GM03348 (cell line): ENCODE data around the gene TELO2.

Experiments
- DNase-seq: peaks from one replicate; pipeline ENCODE4 v3.0.0; 2012; ENCODE audit warnings: low spot score

TELO2 gene

DNA sequence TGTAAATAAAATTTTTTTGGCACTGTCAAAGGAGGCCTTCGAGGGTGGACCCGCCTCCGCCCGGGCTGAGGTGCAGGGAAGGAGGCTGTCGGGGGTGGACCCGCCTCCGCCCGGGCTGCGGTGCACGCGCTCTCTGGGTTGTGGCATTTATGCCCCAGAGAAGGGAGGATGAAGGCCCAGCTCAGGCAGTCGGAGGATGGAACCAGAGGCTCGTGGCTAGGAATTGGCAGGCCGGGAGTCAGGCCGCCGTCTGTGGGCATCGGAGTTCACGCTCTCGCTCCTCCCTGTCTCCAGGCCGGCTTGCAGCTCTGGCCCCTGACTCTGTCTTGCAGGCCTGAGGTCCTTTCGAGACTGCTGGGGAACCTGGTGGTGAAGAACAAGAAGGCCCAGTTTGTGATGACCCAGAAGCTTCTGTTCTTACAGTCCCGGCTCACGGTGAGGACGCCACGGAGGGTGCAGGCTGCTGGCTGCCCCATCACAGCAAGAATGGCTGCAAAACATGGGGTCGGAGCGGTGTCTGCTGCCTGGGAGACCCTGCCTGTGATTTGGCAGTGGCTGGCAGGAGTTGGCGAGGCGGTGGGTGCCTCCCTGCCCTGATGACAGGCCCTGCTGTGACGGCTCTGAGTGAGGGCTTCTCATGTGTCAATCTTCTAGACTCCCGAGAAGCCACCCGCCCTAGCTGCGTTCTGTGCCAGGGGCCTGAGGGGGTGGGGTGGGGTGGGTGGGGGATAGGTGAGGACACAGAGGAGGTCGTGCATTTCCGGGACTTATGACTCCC, 5.9 kb downstream of the TELO2 start:
- DNase-seq = no peak

DNA sequence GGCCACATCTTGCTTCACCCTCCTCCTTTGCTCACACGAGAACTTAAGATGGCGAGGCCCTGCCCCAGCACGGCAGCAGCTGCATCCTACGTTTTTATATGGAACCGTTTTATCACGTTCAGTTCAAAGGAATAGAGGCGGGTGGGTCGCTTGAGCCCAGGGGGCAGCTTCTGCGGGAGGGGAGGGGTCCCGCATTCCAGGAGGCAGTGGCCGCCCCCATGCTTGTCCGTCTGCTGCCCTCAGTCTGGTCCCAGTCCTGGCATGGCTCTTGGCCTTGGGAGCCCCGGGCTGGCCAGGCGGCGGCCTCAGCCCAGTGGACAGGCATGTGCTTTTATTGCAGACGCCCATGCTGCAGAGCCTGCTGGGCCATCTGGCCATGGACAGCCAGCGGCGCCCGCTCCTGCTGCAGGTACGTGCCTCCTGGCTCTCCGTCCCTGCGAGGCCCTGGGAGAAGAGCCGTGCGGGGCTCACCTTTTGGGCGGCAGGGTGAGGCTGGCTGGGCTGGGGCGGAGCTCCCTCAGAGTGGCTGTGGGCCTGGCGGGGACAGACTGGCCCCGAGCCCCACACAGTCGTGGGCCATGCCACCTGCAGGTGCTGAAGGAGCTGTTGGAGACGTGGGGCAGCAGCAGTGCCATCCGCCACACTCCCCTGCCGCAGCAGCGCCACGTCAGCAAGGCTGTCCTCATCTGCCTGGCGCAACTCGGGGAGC, 6.8 kb downstream of the TELO2 start:
- DNase-seq = no peak

DNA sequence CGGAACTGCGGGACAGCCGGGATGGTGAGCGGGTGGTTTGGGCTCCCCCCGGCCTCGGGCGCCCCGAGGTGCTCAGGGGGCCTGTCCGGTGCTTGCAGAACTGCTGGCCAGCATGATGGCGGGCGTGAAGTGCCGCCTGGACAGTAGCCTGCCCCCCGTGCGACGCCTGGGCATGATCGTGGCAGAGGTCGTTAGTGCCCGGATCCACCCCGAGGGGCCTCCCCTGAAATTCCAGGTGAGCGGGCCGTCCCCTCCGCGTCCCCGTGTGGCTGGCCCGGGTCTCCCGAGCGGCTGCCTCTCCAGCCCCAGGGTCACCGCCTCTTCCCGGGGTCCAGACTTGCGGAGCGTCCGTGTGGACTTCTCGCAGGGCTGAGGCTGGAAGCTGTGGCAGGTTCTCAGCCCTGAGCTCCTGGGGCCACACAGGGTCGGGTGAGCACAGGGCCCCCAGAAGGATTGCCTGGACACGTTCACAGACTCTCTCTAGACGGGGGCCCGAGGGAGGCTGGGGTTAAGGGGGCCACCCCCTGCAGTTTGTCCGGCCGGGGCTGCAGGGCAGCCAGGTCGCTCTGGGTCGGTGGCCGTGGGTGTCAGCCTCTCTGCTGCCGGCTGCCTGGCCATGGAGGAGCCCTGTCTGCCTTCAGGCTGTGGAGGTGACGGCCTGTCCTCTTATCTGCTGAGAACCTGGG, 7.4 kb downstream of the TELO2 start:
- DNase-seq = no peak

- no peak for DNase-seq
These were observed 8.5 kb downstream of the TELO2 start for GRCh38 chr16:1501630-1502029.

DNA sequence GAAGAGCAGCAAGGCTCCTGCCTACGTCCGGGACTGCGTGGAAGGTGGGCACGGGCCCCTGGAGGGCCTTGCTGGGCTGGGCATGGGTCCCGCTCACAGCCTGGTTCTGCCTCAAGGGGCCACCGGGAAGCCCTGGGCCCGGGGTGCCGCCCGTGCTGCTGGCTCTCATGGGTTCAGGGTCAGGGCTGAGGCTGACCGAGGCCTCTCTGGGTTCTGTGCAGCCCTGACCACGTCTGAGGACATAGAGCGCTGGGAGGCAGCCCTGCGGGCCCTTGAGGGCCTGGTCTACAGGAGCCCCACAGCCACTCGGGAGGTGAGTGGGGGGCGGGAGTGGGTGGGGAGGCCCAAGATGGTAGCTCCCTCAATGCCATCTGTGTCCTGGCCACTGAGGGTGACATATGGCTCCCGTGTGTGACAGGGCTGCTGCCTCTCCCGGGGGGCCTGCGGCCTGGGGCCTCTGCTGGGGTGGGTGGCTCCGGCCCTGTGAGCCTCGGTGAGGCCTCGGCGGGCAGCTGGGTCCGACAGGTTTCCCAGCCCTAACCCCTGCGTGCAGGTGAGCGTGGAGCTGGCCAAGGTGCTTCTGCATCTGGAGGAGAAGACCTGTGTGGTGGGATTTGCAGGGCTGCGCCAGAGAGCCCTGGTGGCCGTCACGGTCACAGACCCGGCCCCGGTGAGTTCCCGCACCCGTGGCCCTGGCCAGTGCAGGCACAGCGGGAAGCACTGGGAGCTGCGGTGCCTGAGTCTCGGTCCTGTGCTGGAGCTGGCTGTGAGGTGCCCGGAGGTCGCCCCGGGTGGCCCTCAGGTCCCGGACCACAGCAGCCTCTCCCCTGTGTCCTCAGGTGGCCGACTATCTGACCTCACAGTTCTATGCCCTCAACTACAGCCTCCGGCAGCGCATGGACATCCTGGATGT, 9.2 kb downstream of the TELO2 start:
- no peak for DNase-seq

- DNase-seq = no peak
These were observed 10.2 kb downstream of the TELO2 start for GRCh38 chr16:1503110-1503955.

- DNase-seq = no peak
These were observed 12.1 kb downstream of the TELO2 start for GRCh38 chr16:1505073-1505844.

GRCh38 chr16:1505912-1506311, 12.8 kb downstream of the TELO2 start:
- no peak for DNase-seq

DNA sequence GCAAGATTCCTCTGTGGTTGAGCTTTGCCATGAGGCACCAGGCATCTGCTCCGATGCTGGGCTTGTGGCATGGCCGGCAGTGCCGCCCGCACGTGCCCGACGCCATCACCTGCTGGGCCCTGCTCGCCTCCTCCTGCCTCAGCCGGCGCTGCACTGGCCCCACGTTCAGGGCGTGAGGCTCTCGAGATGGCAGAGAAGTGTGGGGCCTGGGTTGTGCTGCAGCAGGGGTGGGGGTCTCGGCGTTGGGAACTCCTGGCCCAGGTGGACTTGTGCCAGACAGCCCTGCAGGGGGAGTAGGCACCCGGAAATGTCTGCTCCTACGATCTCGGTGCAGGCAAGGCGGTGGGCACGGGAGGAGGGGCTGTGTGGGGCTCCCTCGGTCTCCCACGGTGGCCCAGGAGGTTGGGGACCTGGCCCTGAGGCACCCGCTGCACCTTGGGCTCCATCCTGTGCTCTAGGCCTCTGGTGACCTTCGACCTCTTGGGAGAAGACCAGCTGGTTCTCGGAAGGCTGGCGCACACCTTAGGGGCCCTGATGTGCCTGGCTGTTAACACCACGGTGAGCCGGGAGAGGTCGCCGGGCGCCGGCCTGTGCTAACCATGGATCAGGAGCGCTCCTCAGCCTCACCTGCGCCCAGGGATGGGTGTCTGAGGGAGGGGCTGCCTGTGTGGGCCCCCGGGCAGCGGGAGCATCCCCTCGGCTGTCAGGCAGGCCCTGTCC, 13.5 kb downstream of the TELO2 start:
- no peak for DNase-seq

GRCh38 chr16:1508494-1509187, 15.5 kb downstream of the TELO2 start:
- DNase-seq = no peak

DNA sequence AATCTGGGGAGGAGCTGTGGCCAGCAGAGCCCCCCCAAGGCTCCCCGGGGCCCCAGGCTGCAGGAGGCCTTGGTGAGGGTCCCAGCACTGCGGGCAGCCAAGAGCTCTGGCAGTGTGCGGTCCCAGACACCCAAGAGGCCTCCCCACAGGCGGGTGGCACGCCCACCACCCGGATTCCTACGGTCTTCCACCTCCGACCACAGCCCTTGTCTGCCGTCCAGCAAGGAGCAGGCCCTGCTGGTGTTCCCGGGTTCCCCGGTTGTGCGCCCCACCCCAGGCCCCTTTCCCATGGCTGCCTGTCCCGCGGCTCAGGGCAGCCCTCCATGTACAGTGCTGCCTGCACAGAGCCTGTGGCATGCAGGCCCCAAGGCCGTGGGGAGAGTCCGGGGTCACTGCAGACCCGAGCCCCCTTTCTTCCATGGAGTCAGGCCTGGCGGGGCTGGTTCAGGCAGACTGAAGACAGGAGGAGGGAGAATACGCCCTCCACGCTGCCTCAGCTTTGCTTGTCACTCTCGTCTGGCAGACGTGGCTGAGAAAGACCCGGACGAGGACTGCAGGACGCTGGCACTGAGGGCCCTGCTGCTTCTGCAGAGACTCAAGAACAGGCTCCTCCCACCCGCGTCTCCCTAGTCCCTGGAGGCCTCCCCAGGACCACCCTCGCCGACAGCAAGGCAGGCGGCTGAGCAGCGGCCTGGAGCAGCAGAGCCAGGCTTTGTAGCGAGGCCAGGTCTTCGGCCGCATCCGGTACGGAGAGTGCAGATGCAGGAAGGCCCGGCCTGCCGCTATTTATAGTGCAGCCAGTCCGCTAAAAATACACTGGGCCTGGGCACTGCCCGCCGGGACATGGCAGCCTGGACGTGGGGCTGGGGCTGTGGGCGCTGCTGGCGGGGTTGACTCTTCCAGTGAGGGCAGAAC, 16.4 kb downstream of the TELO2 start:
- DNase-seq = no peak

- no peak for DNase-seq
These were observed 17.1 kb downstream of the TELO2 start for GRCh38 chr16:1510272-1510671.

DNA sequence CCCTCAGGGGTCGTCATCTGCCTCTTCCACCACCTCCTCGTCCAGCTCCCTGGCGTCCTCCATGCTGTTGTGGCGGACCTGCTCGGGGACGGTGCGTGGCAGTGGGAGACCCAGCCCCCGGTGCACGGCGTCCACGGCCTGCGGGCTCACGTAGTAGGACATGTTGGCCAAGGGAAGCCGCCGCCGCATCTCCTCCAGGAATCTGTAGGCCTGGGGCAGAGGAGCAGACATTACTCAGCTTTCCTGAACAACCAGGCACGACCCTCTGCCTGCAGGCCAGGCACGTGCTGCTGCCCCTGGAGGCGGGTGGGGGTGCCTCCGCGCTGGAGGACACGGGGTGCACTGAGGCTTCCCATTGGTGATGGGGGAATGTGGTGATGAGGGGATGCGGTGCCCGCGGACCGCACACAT, 17.8 kb downstream of the TELO2 start:
- DNase-seq = no peak

GRCh38 chr16:1511662-1512569, 18.8 kb downstream of the TELO2 start:
- DNase-seq = no peak

DNA sequence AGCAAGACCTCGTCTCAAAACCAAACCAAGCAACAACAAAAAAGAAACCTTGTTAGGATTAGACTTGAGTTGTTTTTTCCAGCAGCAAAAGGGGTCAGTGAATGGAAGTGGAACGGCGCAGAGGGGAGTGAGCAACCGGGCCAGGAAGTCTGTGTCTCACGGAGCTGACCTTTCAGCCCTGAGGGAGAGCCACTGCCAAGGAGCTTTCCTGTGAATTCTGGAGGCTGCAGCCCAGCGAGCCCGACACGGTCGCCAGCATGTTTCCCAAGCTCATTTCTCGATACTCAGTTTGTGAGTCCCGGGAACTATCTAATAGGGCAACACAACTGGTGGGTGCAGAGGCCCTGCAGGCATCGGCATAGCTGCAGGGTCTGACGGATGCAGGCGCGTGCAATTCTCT, 19.6 kb downstream of the TELO2 start:
- no peak for DNase-seq

- DNase-seq = no peak
These were observed 21.3 kb downstream of the TELO2 start for GRCh38 chr16:1514507-1514906.

GRCh38 chr16:1518626-1519135, 25.5 kb downstream of the TELO2 start:
- DNase-seq = no peak
